Pancreas (tissue), 10 donors: Measurements from ENCODE around the gene RSPH4A. TPM values are rescaled to one million over a fixed set of nuclear protein-coding genes. Genes with fewer than 3 reads are reported as not detected.

ENCODE experiments used
- ATAC-seq, 4 donors: fragments of 200-7000 bp; cut with Tn5 transposase; one replicate each; pipeline versions ENCODE4 v1.8.0 to v1.9.1; 2020; ENCODE audit warnings: mild to moderate bottlenecking in 4 of 4, moderate library complexity in 4 of 4
- DNase-seq, 6 donors: peaks; one replicate each; pipeline ENCODE4 v3.0.0-alpha.2; 2020
- FAIRE-seq: peaks from 2 replicates; lab custom pipeline; 2012; peaks lifted over from hg19 to GRCh38; lab: Jason Lieb, UNC
- H3K27ac ChIP-seq, 4 donors: fragments of 200-600 bp; sonication (generic); 1 replicate in 3 of 4; 2 replicates in 1 of 4; pipeline versions ENCODE4 v1.5.0 to v1.8.0; 2020
- H3K27me3 ChIP-seq, 4 donors: fragments of 200-600 bp; one replicate each; pipeline ENCODE4 v1.8.0; 2021
- H3K36me3 ChIP-seq, 3 donors: fragments of 200-600 bp; sonication (generic) in 1 of 3; one replicate each; pipeline versions ENCODE4 v1.5.0 to v1.8.0; 2020 to 2021
- H3K4me1 ChIP-seq, 3 donors: fragments of 200-600 bp; one replicate each; pipeline ENCODE4 v1.8.0; 2021
- H3K4me3 ChIP-seq, 4 donors: fragments of 200-600 bp; sonication (generic) in 2 of 4; one replicate each; pipeline versions ENCODE4 v1.5.0 to v1.8.0; 2020 to 2021
- H3K9me3 ChIP-seq, 4 donors: fragments of 200-600 bp; one replicate each; pipeline ENCODE4 v1.8.0; 2021
- WGBS, 2 donors: extraction: QIAGEN DNeasy Blood & Tissue Kit; methylation state at CpG; one replicate each; pipeline ENCODE4 v1.1.7; 2013; 5-methylcytosine and 5-hydroxymethylcytosine counted together
- intact Hi-C, 3 donors: fragments of 100-400 bp; cut with DNase I; formaldehyde crosslinking; loops; one replicate each; pipeline versions ENCODE4 v1.11.1 to v1.14.2; 2022
- polyA plus RNA-seq, 2 donors: library from polyadenylated mRNA; stranded (reverse); fragments of 200-250 nt; gene quantifications; one replicate each; pipeline ENCODE4 v1.2.3, GENCODE V29; 2013
- total RNA-seq, 6 donors: library from RNA; stranded (reverse); fragmentation: NEBNext Ultra II Directional in 4 of 6; extraction: Animal tissue kit (Norgen Biotek cat#: 25700) in 4 of 6; gene quantifications; one replicate each; pipeline versions ENCODE4 v1.2.1 to v1.2.4, GENCODE V29; 2021 to 2023
- TF ChIP-seq, protein P1 (sequence below), 4 donors: fragments of 200-600 bp; sonication (generic) in 3 of 4; IDR thresholded peaks; one replicate each; pipeline versions ENCODE4 v1.5.0 to v1.8.0; 2021; ENCODE audit warnings: antibody characterized with exemption in 4 of 4
- donor health status: healthy with polysubstance abuse.
- donor health status: DM: no; HTN: no; CAD: no; lungs with moderate emphysema.
- donor health status: DM: no; HTN: no; CAD: no.
- donor health status: control.
- donor health status: control.
- donor health status: Bipolar disorder and iron deficiency.
- donor health status: DM: yes; HTN: yes; CAD: no.
- donor health status: DM: no; HTN: no; CAD: no.
- donor health status: DM: no; HTN: no; CAD: no.
- donor health status: DM: yes; HTN: yes; CAD: no.

RSPH4A gene
- total and polyA plus RNA-seq, 8 donors: 0.23 to 1.2 (median 0.42) TPM

DNA sequence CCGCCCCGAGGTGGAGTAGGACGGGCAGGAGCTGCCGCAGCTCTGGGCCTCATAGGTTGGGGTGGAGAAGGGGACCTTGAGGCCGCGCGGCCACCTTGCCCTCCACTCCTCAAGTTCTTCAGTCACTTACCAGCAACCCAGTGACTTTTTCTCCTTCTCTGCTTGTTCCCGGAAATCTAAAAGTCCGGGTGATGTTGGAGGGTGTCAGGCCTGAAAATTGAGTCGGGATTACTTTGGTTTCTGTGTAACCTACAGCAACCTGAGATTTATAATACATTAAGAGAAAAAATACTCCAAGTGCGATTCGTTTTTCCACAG, 44.6 kb upstream of the RSPH4A start:
- DNase-seq (no peak), FAIRE-seq (no peak), ATAC-seq (peak in 2 of 4 donors; percentile 49 to 62)
- H3K9me3 ChIP-seq: no peaks in the 10 kb centered on the region
- intact Hi-C loops: no loop called here
- H3K4me3 ChIP-seq: peak overlapping the region; percentile 55 to 91 (median 88)
- no peaks in the 10 kb centered on the region for H3K36me3 ChIP-seq
- H3K27ac ChIP-seq: peak overlapping the region; percentile 87 to 91 (median 88)
- no peaks in the 10 kb centered on the region for H3K27me3 ChIP-seq
- TF ChIP-seq, protein P1, sequence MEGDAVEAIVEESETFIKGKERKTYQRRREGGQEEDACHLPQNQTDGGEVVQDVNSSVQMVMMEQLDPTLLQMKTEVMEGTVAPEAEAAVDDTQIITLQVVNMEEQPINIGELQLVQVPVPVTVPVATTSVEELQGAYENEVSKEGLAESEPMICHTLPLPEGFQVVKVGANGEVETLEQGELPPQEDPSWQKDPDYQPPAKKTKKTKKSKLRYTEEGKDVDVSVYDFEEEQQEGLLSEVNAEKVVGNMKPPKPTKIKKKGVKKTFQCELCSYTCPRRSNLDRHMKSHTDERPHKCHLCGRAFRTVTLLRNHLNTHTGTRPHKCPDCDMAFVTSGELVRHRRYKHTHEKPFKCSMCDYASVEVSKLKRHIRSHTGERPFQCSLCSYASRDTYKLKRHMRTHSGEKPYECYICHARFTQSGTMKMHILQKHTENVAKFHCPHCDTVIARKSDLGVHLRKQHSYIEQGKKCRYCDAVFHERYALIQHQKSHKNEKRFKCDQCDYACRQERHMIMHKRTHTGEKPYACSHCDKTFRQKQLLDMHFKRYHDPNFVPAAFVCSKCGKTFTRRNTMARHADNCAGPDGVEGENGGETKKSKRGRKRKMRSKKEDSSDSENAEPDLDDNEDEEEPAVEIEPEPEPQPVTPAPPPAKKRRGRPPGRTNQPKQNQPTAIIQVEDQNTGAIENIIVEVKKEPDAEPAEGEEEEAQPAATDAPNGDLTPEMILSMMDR (IDR thresholded peaks at IDR 0.05): no peak
- peaks cover 0 to 17% (median 17%) of the 10 kb centered on the region in 3 donors for H3K4me1 ChIP-seq
- WGBS, 2 donors: 0% methylated on average over 12 of the region's 12 CpGs

DNA sequence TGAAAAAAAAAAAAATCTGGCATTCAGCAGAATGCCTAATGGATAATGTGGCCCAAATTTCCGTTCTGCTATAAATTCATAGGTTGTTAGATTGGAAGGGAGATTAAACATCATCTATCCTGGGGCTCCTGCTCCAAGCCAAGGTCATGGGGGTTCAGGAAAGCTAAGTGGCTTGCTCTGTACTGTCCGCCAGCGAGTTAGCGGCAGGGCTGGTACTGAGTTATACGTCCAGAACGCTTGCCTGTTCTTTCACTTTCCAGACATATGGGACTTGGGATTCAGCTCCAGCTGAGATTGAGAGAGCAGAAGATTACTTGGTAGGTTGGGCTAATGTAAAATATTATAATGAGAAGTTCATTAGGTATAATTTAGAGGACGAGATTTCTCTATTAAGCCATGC, 44.1 kb upstream of the RSPH4A start:
- peak overlapping the region; percentile 87 to 91 (median 88) for H3K27ac ChIP-seq
- 1% methylated on average over 7 of the region's 7 CpGs for WGBS, 2 donors
- H3K4me1 ChIP-seq: peaks cover 0 to 17% (median 17%) of the 10 kb centered on the region in 3 donors
- no peaks in the 10 kb centered on the region for H3K36me3 ChIP-seq
- peak; percentile 20 to 60 (median 36) for ATAC-seq
- H3K9me3 ChIP-seq: no peaks in the 10 kb centered on the region
- TF ChIP-seq, protein P1 (IDR thresholded peaks at IDR 0.05): no peak
- no peaks in the 10 kb centered on the region for H3K27me3 ChIP-seq
- no peak for FAIRE-seq
- intact Hi-C loops: no loop called here
- peak overlapping the region; percentile 55 to 91 (median 88) for H3K4me3 ChIP-seq
- DNase-seq: peak in 3 of 6 donors; percentile 8 to 25 (median 18)

DNA sequence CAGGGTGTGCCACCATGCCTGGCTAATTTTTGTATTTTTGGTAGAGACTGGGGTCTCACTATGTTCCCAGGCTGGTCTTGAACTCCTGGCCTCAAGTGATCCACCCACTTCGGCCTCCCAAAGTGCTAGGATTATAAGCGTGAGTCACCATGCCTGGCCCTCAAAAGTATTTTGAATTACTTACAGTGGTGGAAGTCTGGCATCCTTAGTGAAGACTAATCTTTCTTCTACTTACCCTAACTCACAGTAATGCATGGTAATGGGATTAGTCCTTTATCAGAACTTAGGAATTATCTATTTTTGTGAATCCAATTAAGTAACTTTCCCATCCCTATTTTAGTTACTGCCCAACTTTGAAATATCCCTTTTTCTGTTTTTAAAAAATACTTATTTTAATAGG, 41.1 kb upstream of the RSPH4A start:
- Histone ChIP-seq H3K27me3 (no peaks in the 10 kb centered on the region), H3K36me3 (peaks cover 0 to 5% (median 0%) of the 10 kb centered on the region in 3 donors), H3K4me3 (no peak overlapping the region), H3K4me1 (peaks cover 0 to 18% (median 13%) of the 10 kb centered on the region in 3 donors), H3K9me3 (no peaks in the 10 kb centered on the region), H3K27ac (no peak overlapping the region)
- intact Hi-C loops: no loop called here
- DNase-seq (no peak), ATAC-seq (no peak), FAIRE-seq (no peak)
- 90 to 93% methylated on average over 2 of the region's 2 CpGs for WGBS, 2 donors
- TF ChIP-seq, protein P1 (IDR thresholded peaks at IDR 0.05): no peak

DNA sequence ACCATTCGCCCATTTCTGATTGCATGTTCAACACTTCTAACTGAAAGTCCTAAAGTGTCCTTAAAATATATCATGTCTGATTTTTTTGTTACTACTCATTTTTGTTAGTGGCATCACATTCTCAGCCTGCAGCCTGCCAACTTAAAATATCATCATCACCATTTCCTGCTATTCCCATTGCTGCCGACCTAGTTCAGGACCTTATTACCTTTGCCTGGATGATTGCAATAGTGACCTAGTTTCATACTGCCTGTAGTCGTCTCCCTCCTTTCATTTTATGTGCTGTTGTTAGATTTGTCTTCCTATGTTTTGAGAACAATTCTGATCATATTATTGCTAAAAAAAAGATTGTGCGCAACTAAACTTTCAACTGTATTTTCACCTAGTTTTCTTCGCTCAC, 38.8 kb upstream of the RSPH4A start:
- TF ChIP-seq, protein P1 (IDR thresholded peaks at IDR 0.05): no peak
- H3K36me3 ChIP-seq: peaks cover 0 to 9% (median 0%) of the 10 kb centered on the region in 3 donors
- no peaks in the 10 kb centered on the region for H3K27me3 ChIP-seq
- ATAC-seq (no peak), DNase-seq (no peak), FAIRE-seq (no peak)
- peaks cover 0 to 16% (median 10%) of the 10 kb centered on the region in 3 donors for H3K4me1 ChIP-seq
- H3K27ac ChIP-seq: no peak overlapping the region
- no peaks in the 10 kb centered on the region for H3K9me3 ChIP-seq
- 74 to 78% methylated on average over 5 of the region's 5 CpGs for WGBS, 2 donors
- intact Hi-C loops: no loop called here
- H3K4me3 ChIP-seq: no peak overlapping the region

DNA sequence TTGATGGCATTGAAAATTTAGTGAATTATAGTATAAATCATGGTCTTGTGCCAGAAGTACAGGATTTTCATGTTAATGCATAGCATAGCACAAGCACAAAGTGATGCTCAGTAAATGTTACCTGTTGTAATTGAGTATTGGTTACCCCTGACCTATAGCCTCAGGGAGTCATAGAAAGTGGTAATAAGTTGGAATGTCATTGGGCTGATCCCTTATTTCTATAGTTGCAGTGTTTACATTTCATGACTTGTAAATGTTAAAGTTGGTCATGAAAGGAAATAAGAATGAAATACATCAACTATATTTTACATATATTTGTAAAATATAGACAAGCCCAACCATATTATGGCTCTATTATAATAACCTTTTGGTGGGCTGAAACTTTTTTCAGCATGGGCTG, 37.9 kb upstream of the RSPH4A start:
- Histone ChIP-seq H3K27me3 (no peaks in the 10 kb centered on the region), H3K4me3 (no peak overlapping the region), H3K4me1 (peaks cover 0 to 8% (median 2%) of the 10 kb centered on the region in 3 donors), H3K36me3 (peaks cover 0 to 9% (median 0%) of the 10 kb centered on the region in 3 donors), H3K9me3 (no peaks in the 10 kb centered on the region), H3K27ac (no peak overlapping the region)
- no peak for FAIRE-seq
- TF ChIP-seq, protein P1 (IDR thresholded peaks at IDR 0.05): no peak
- intact Hi-C loops: no loop called here
- ATAC-seq: no peak
- no peak for DNase-seq
